ENCODE results near the gene ABHD8.

Gene ABHD8

GRCh38 chr19:17304386-17305215 lies 1.4 kb upstream of the ABHD8 start:
- TF ChIP-seq MAX (IDR thresholded peaks at IDR 0.05; ENCODE audit: low read depth, low read length): no peak
- TF ChIP-seq MYC (IDR thresholded peaks at IDR 0.05; ENCODE audit: low read depth, low read length): no peak
- TF ChIP-seq CTCF (IDR thresholded peaks at IDR 0.05; ENCODE audit: low read depth, low read length): no peak
- TF ChIP-seq POLR2A (IDR thresholded peaks at IDR 0.05; ENCODE audit: extremely low read depth, insufficient read length): no peak
- H3K4me3 ChIP-seq (ENCODE audit: low read depth, low read length): peak overlapping the region; percentile 36
- DNase-seq (ENCODE audit: low read depth): no peak

GRCh38 chr19:17303940-17304267 lies 679 bp upstream of the ABHD8 start:
- TF ChIP-seq MAX (IDR thresholded peaks at IDR 0.05; ENCODE audit: low read depth, low read length) (no peak), POLR2A (IDR thresholded peaks at IDR 0.05; ENCODE audit: extremely low read depth, insufficient read length) (no peak), CTCF (IDR thresholded peaks at IDR 0.05; ENCODE audit: low read depth, low read length) (no peak), MYC (IDR thresholded peaks at IDR 0.05; ENCODE audit: low read depth, low read length) (no peak)
- H3K4me3 ChIP-seq (ENCODE audit: low read depth, low read length): no peak overlapping the region
- no peak for DNase-seq (ENCODE audit: low read depth)

- peak; percentile 68 for DNase-seq (ENCODE audit: low read depth)
- H3K4me3 ChIP-seq (ENCODE audit: low read depth, low read length): no peak overlapping the region
- no peak for TF ChIP-seq CTCF (IDR thresholded peaks at IDR 0.05; ENCODE audit: low read depth, low read length)
- TF ChIP-seq POLR2A (IDR thresholded peaks at IDR 0.05; ENCODE audit: extremely low read depth, insufficient read length): no peak
- TF ChIP-seq MYC (IDR thresholded peaks at IDR 0.05; ENCODE audit: low read depth, low read length): no peak
- no peak for TF ChIP-seq MAX (IDR thresholded peaks at IDR 0.05; ENCODE audit: low read depth, low read length)
Measured at GRCh38 chr19:17302391-17303166, 646 bp downstream of the ABHD8 start.

- DNase-seq (ENCODE audit: low read depth): no peak
- H3K4me3 ChIP-seq (ENCODE audit: low read depth, low read length): no peak overlapping the region
- TF ChIP-seq MAX (IDR thresholded peaks at IDR 0.05; ENCODE audit: low read depth, low read length) (no peak), CTCF (IDR thresholded peaks at IDR 0.05; ENCODE audit: low read depth, low read length) (no peak), POLR2A (IDR thresholded peaks at IDR 0.05; ENCODE audit: extremely low read depth, insufficient read length) (no peak), MYC (IDR thresholded peaks at IDR 0.05; ENCODE audit: low read depth, low read length) (no peak)
Measured at GRCh38 chr19:17300992-17301619, 2.1 kb downstream of the ABHD8 start.

- H3K4me3 ChIP-seq (ENCODE audit: low read depth, low read length): no peak overlapping the region
- TF ChIP-seq CTCF (IDR thresholded peaks at IDR 0.05; ENCODE audit: low read depth, low read length) (no peak), MYC (IDR thresholded peaks at IDR 0.05; ENCODE audit: low read depth, low read length) (no peak), MAX (IDR thresholded peaks at IDR 0.05; ENCODE audit: low read depth, low read length) (no peak)
- no peak for DNase-seq (ENCODE audit: low read depth)
Measured at GRCh38 chr19:17296976-17297375, 6.2 kb downstream of the ABHD8 start.

Data from NB4 (cell line).